ENCODE data around the gene EFHD2. TPM values are rescaled to one million over a fixed set of nuclear protein-coding genes. Genes with fewer than 3 reads are reported as not detected.
"Not testable (repeated sequence)": the region's sequence is repeated elsewhere in the genome, so short reads cannot be mapped to it uniquely, and the experiment has no call there.

Gene EFHD2
- 10 to 100 TPM; 79.5 to 81.7 (median 80.0) TPM for total RNA-seq

- Mint-ChIP-seq H3K36me3 (ENCODE audit: insufficient read depth) (peaks cover 9% of the 10 kb centered on the region), H3K4me1 (ENCODE audit: low read depth) (peaks cover 46% of the 10 kb centered on the region), H3K27me3 (ENCODE audit: low read depth) (no peaks in the 10 kb centered on the region), H3K4me3 (peak within 1 kb of the TSS; percentile 94), H3K9me3 (no peaks in the 10 kb centered on the region)
- DNase-seq (peak; percentile 90), ATAC-seq (peak; percentile 89 to 92)
These were observed at the start of gene EFHD2 for GRCh38 chr1:15409388-15410222. Gene EFHD2 (plus strand): TSS chr1:15409888. CDS start chr1:15409972, 84 bp downstream.

DNA sequence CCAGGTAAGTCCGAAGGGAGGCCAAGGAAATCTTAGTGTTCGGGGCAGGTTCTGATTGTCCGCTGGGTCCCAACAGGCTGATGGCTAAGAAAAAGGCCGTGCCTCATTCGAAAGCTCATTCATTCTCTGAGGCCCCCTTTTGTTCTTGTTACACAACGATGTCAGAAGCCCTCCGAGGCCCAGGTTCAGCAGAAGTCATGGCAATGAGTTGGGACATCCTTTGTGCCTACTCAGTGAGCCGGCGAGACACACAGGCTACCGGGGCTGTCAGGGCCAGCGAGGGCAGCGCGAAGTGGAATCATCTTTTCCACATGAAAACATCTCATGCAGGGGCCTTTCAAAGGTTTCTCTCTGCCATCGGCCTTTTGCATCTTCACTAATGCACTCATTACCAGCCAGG lies 49.0 kb upstream of the EFHD2 start:
- Mint-ChIP-seq H3K4me1 (ENCODE audit: low read depth) (peaks cover 2% of the 10 kb centered on the region), H3K27me3 (ENCODE audit: low read depth) (no peaks in the 10 kb centered on the region), H3K4me3 (no peak overlapping the region), H3K36me3 (ENCODE audit: insufficient read depth) (no peaks in the 10 kb centered on the region), H3K9me3 (no peaks in the 10 kb centered on the region)
- ATAC-seq (no peak), DNase-seq (no peak)

DNA sequence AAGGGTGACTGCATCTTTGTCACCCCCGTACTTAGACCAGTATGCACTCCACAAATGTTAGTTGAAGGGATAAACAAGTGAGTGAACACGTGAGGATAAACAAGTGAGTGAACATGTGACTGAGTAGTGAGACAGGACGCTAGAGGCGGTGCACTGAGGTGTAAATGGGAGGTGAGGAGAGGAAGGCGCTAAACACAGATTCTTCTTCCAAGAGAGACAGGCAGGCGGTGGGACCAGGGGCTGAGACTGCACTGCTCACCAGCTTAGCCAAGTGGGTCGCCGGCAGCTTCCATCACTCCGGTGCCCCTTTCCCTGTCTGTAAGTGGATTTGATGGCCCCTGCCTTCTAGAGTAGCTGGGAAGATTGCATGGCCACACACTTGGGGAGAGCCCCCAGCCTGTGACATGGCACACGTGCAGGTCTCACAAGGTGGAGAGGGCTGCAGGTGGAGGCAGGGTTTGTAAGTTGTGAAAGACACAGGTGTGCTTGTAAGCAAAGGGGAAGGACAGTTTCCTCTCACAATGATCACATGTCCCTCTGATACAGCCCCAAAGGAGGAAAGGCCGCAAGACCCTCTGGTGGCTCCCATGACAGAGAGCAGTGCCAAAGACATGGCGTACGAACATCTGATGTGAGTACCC lies 47.5 kb upstream of the EFHD2 start:
- no peak for ATAC-seq
- no peaks in the 10 kb centered on the region for H3K36me3 Mint-ChIP-seq (ENCODE audit: insufficient read depth)

GRCh38 chr1:15362737-15363128 lies 47.0 kb upstream of the EFHD2 start:
- ATAC-seq (no peak), DNase-seq (no peak)
- Mint-ChIP-seq H3K36me3 (ENCODE audit: insufficient read depth) (no peaks in the 10 kb centered on the region), H3K9me3 (no peaks in the 10 kb centered on the region), H3K27me3 (ENCODE audit: low read depth) (no peaks in the 10 kb centered on the region), H3K4me3 (no peak overlapping the region), H3K4me1 (ENCODE audit: low read depth) (no peaks in the 10 kb centered on the region)

More for the DNA sequence above, 47.5 kb upstream of the EFHD2 start:
- Mint-ChIP-seq H3K27me3 (ENCODE audit: low read depth) (no peaks in the 10 kb centered on the region), H3K9me3 (no peaks in the 10 kb centered on the region), H3K4me3 (no peak overlapping the region), H3K4me1 (ENCODE audit: low read depth) (no peaks in the 10 kb centered on the region)
- no peak for DNase-seq

GRCh38 chr1:15364740-15365139 lies 44.9 kb upstream of the EFHD2 start:
- Mint-ChIP-seq H3K36me3 (ENCODE audit: insufficient read depth) (no peaks in the 10 kb centered on the region), H3K4me3 (no peak overlapping the region), H3K27me3 (ENCODE audit: low read depth) (no peaks in the 10 kb centered on the region), H3K9me3 (no peaks in the 10 kb centered on the region), H3K4me1 (ENCODE audit: low read depth) (peaks cover 2% of the 10 kb centered on the region)
- DNase-seq: no peak
- peak in 1 of 2 donors; percentile 27 for ATAC-seq

DNA sequence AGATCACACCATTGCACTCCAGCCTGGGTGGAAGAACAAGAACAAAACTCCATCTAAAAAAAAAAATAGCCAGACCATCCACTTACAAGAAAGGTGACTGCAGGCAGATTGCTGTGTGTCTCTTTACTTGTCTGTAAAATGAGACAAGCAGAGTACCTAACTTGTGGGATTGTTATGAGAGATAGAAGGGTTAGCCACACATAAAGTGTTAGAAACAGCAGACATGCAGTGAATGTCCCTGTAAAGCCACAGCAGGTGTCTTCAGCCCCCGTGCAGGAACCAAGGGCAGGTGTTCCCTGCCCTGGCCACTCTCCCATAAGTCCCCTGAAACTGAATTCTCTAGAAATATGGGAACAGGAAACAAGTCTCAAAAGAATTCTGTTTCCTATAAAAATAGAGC lies 40.8 kb upstream of the EFHD2 start:
- Mint-ChIP-seq H3K4me3 (no peak overlapping the region), H3K36me3 (ENCODE audit: insufficient read depth) (no peaks in the 10 kb centered on the region), H3K27me3 (ENCODE audit: low read depth) (no peaks in the 10 kb centered on the region), H3K4me1 (ENCODE audit: low read depth) (peaks cover 2% of the 10 kb centered on the region), H3K9me3 (no peaks in the 10 kb centered on the region)
- DNase-seq (no peak), ATAC-seq (no peak)

DNA sequence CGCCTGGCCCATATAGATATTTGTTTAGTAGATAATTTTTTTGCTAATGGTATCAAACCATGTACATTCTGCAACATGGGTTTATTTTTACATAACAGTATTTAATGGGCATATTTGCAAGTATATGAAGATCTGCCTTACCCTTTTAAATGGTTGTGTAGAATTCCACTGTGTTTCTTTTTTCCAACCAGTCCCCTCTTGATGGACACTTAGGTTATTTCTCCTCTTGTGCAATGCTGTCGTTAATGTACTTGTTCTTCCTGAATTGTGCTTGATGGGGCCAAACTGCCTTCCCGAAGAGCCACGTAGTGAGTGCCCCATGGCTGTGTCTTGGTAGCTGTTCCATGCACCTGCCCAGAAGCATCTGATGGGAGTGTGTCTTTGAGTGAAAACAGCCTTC lies 39.4 kb upstream of the EFHD2 start:
- H3K4me1 Mint-ChIP-seq (ENCODE audit: low read depth): peaks cover 2% of the 10 kb centered on the region
- no peaks in the 10 kb centered on the region for H3K27me3 Mint-ChIP-seq (ENCODE audit: low read depth)
- no peaks in the 10 kb centered on the region for H3K9me3 Mint-ChIP-seq
- no peak overlapping the region for H3K4me3 Mint-ChIP-seq
- no peak for DNase-seq
- H3K36me3 Mint-ChIP-seq (ENCODE audit: insufficient read depth): no peaks in the 10 kb centered on the region
- no peak for ATAC-seq

- ATAC-seq: no peak
- Mint-ChIP-seq H3K4me3 (no peak overlapping the region), H3K9me3 (no peaks in the 10 kb centered on the region), H3K4me1 (ENCODE audit: low read depth) (peaks cover 2% of the 10 kb centered on the region), H3K36me3 (ENCODE audit: insufficient read depth) (no peaks in the 10 kb centered on the region), H3K27me3 (ENCODE audit: low read depth) (no peaks in the 10 kb centered on the region)
- DNase-seq: no peak
These were observed 38.7 kb upstream of the EFHD2 start for GRCh38 chr1:15370781-15371520.

- H3K36me3 Mint-ChIP-seq (ENCODE audit: insufficient read depth): no peaks in the 10 kb centered on the region
- no peaks in the 10 kb centered on the region for H3K27me3 Mint-ChIP-seq (ENCODE audit: low read depth)
- H3K9me3 Mint-ChIP-seq: no peaks in the 10 kb centered on the region
- peaks cover 2% of the 10 kb centered on the region for H3K4me1 Mint-ChIP-seq (ENCODE audit: low read depth)
- no peak for DNase-seq
- no peak overlapping the region for H3K4me3 Mint-ChIP-seq
- ATAC-seq: no peak
These were observed 37.8 kb upstream of the EFHD2 start for GRCh38 chr1:15371610-15372545.

GRCh38 chr1:15378729-15379128 lies 31.0 kb upstream of the EFHD2 start:
- Mint-ChIP-seq H3K36me3 (ENCODE audit: insufficient read depth) (no peaks in the 10 kb centered on the region), H3K4me1 (ENCODE audit: low read depth) (no peaks in the 10 kb centered on the region), H3K27me3 (ENCODE audit: low read depth) (peaks cover 1% of the 10 kb centered on the region), H3K4me3 (no peak overlapping the region), H3K9me3 (no peaks in the 10 kb centered on the region)
- no peak for ATAC-seq
- DNase-seq: no peak

- not testable (repeated sequence) for H3K9me3 Mint-ChIP-seq; H3K4me1 Mint-ChIP-seq (ENCODE audit: low read depth); H3K27me3 Mint-ChIP-seq (ENCODE audit: low read depth); ATAC-seq; H3K36me3 Mint-ChIP-seq (ENCODE audit: insufficient read depth); H3K4me3 Mint-ChIP-seq; DNase-seq
These were observed 30.5 kb upstream of the EFHD2 start for GRCh38 chr1:15379151-15379550.

DNA sequence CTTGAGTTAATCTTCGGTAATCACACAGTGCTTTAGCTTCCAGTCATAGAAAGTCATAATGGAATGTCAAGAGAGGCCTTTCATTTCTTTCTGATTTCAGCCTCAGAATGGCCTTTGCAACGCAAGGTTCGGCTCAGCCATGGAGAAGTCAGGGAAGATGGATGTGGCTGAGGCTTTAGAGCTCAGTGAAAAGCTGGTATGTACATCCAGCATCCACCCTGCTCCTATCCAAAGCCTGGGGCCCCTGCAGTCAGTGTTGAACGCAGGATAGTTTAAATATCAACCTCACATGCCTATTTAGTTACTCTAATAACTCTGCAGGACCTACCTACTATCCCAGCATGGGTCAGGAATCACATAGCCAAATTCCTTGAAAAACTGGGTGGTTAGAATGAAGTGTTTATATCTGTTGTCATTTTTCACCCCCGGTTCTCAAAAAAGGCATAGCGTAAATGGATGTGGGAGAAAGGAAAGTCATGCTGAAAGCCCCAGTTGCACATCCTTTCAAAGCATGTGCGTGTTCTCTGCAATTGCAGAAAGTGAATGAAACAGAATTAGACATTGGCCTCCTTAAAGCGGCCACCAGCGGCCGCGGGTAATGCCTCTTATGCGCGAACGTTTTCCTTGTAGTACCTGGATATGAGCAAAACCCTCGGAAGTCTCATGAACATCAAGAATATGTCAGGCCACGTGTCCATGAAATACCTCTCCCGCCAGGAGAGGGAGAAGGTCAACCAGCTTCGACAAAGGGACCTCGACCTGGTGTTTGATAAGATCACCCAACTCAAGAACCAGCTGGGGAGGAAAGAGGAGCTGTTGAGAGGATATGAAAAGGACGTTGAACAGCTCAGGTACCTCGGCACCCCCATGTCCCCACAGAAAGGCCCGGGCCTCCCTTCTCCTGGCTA lies 28.8 kb upstream of the EFHD2 start:
- DNase-seq: no peak
- no peak overlapping the region for H3K4me3 Mint-ChIP-seq
- H3K27me3 Mint-ChIP-seq (ENCODE audit: low read depth): peaks cover 11% of the 10 kb centered on the region
- no peak for ATAC-seq
- H3K36me3 Mint-ChIP-seq (ENCODE audit: insufficient read depth): no peaks in the 10 kb centered on the region
- H3K9me3 Mint-ChIP-seq: no peaks in the 10 kb centered on the region
- peaks cover 5% of the 10 kb centered on the region for H3K4me1 Mint-ChIP-seq (ENCODE audit: low read depth)

- Mint-ChIP-seq H3K9me3 (no peaks in the 10 kb centered on the region), H3K27me3 (ENCODE audit: low read depth) (peaks cover 11% of the 10 kb centered on the region), H3K36me3 (ENCODE audit: insufficient read depth) (no peaks in the 10 kb centered on the region), H3K4me1 (ENCODE audit: low read depth) (peaks cover 8% of the 10 kb centered on the region), H3K4me3 (no peak overlapping the region)
- ATAC-seq: no peak
- DNase-seq: no peak
These were observed 27.9 kb upstream of the EFHD2 start for GRCh38 chr1:15381805-15382204.

Data from activated T-cell treated with anti-CD3 and anti-CD28 coated beads, Interleukin-2, amount 50 U/mL, for 4 hours (primary cell).